GM19035 (cell line): Measurements from ENCODE around the gene NIPAL1.
A peak's percentile ranks its signal among the peaks of the same experiment; 100 is the strongest.

Experiments
- ATAC-seq: cut with Tn5 transposase; IDR thresholded peaks from one replicate; pipeline ENCODE4 v1.9.1; 2021; ENCODE audit not compliant: unreplicated experiment

The NIPAL1 gene

GRCh38 chr4:48025005-48025404 is 8.4 kb downstream of the NIPAL1 start:
- ATAC-seq = no peak

- ATAC-seq = peak; percentile 66
These were observed 11.1 kb downstream of the NIPAL1 start for GRCh38 chr4:48027653-48028052.

- ATAC-seq = peak; percentile 69
These were observed 12.1 kb downstream of the NIPAL1 start for GRCh38 chr4:48028696-48029095.

- no peak for ATAC-seq
These were observed 13.9 kb downstream of the NIPAL1 start for GRCh38 chr4:48030470-48030869.

GRCh38 chr4:48031802-48032525 is 15.4 kb downstream of the NIPAL1 start:
- ATAC-seq = no peak

- no peak for ATAC-seq
These were observed 16.1 kb downstream of the NIPAL1 start for GRCh38 chr4:48032721-48033120.

- ATAC-seq = no peak
These were observed 16.8 kb downstream of the NIPAL1 start for GRCh38 chr4:48033412-48033811.

- ATAC-seq = peak; percentile 42
These were observed 17.3 kb downstream of the NIPAL1 start for GRCh38 chr4:48033825-48034413.

- ATAC-seq = no peak
These were observed 19.4 kb downstream of the NIPAL1 start for GRCh38 chr4:48035952-48036351.

GRCh38 chr4:48037117-48037462 is 20.5 kb downstream of the NIPAL1 start:
- no peak for ATAC-seq

GRCh38 chr4:48038666-48039065 is 22.1 kb downstream of the NIPAL1 start:
- ATAC-seq = no peak

- ATAC-seq = no peak
These were observed 23.0 kb downstream of the NIPAL1 start for GRCh38 chr4:48039561-48039960.

GRCh38 chr4:48041535-48042137 is 25.1 kb downstream of the NIPAL1 start:
- no peak for ATAC-seq

GRCh38 chr4:48042979-48043461 is 26.4 kb downstream of the NIPAL1 start:
- no peak for ATAC-seq

GRCh38 chr4:48043504-48043903 is 26.9 kb downstream of the NIPAL1 start:
- ATAC-seq = no peak

- no peak for ATAC-seq
These were observed 27.7 kb downstream of the NIPAL1 start for GRCh38 chr4:48044298-48044697.

GRCh38 chr4:48046059-48046458 is 29.5 kb downstream of the NIPAL1 start:
- ATAC-seq = no peak

- ATAC-seq = peak; percentile 100
These were observed 30.9 kb downstream of the NIPAL1 start for GRCh38 chr4:48047421-48047844.

GRCh38 chr4:48047896-48048295 is 31.3 kb downstream of the NIPAL1 start:
- ATAC-seq = peak; percentile 9

GRCh38 chr4:48049483-48049882 is 32.9 kb downstream of the NIPAL1 start:
- ATAC-seq = no peak

GRCh38 chr4:48051078-48051477 is 34.5 kb downstream of the NIPAL1 start:
- no peak for ATAC-seq
